Hindlimb muscle (tissue), 1 donor: ENCODE results near the gene SGTA. TPM values are rescaled to one million over a fixed set of nuclear protein-coding genes. Genes with fewer than 3 reads are reported as not detected.
"Not testable (repeated sequence)": the region's sequence is repeated elsewhere in the genome, so short reads cannot be mapped to it uniquely, and the experiment has no call there.

Experiments used
- DNase-seq: peaks from one replicate; pipeline ENCODE4 v3.0.0-alpha.2; 2013
- polyA plus RNA-seq: library from polyadenylated mRNA; unstranded; fragments of 120-200 nt; gene quantifications from one replicate; pipeline ENCODE4 v1.2.1, GENCODE V29; 2013; ENCODE audit not compliant: insufficient read length

Gene SGTA
- polyA plus RNA-seq, 1 donor, result 105 TPM

GRCh38 chr19:2723345-2723715 is 59.7 kb downstream of the SGTA start:
- no peak for DNase-seq

- DNase-seq, result no peak
These were observed 60.3 kb downstream of the SGTA start for GRCh38 chr19:2722541-2723344.

- DNase-seq, result no peak
These were observed 61.2 kb downstream of the SGTA start for GRCh38 chr19:2721570-2722540.

GRCh38 chr19:2720777-2721569 is 62.1 kb downstream of the SGTA start, which contains the start of gene DIRAS1:
TSS of gene DIRAS1 (minus strand) at chr19:2721372. CDS start at chr19:2717806, 3,566 bp downstream.
- DNase-seq, result no peak

GRCh38 chr19:2719920-2720776 is 62.9 kb downstream of the SGTA start:
- DNase-seq, result no peak

GRCh38 chr19:2719232-2719735 is 63.8 kb downstream of the SGTA start:
- no peak for DNase-seq

- DNase-seq, result no peak
These were observed 65.2 kb downstream of the SGTA start for GRCh38 chr19:2717638-2718541.

- no peak for DNase-seq
These were observed 66.1 kb downstream of the SGTA start for GRCh38 chr19:2716722-2717637.

- DNase-seq, result no peak
These were observed 66.8 kb downstream of the SGTA start for GRCh38 chr19:2716275-2716650.

GRCh38 chr19:2715470-2716274 is 67.4 kb downstream of the SGTA start:
- no peak for DNase-seq

- no peak for DNase-seq
These were observed 68.4 kb downstream of the SGTA start for GRCh38 chr19:2714531-2715269.

GRCh38 chr19:2714102-2714501 is 69.0 kb downstream of the SGTA start:
- not testable (repeated sequence) for DNase-seq

- not testable (repeated sequence) for DNase-seq
These were observed 69.9 kb downstream of the SGTA start for GRCh38 chr19:2713170-2713569.

GRCh38 chr19:2711875-2712205 is 71.2 kb downstream of the SGTA start:
- DNase-seq, result no peak

GRCh38 chr19:2711172-2711874 is 71.8 kb downstream of the SGTA start:
- no peak for DNase-seq

- DNase-seq, result no peak
These were observed 76.8 kb downstream of the SGTA start for GRCh38 chr19:2706251-2706650.
